Ishikawa (cell line): ENCODE data around the gene MCL1.

Experiments
- CEBPB ChIP-seq: IDR thresholded peaks from 2 replicates; pipeline ENCODE4 v1.6.1; 2012
- CREB1 ChIP-seq: IDR thresholded peaks from 2 replicates; pipeline ENCODE4 v1.6.1; 2012; ENCODE audit warnings: low read depth
- EGR1 ChIP-seq: IDR thresholded peaks from 2 replicates; pipeline ENCODE4 v1.6.1; 2012
- EP300 ChIP-seq: IDR thresholded peaks from 2 replicates; pipeline ENCODE4 v1.6.1; 2012; ENCODE audit warnings: borderline replicate concordance
- FOXM1 ChIP-seq: IDR thresholded peaks from 2 replicates; pipeline ENCODE4 v1.6.1; 2012; ENCODE audit warnings: low read depth, borderline replicate concordance
- MAX ChIP-seq: IDR thresholded peaks from 2 replicates; pipeline ENCODE4 v1.6.1; 2012
- RAD21 ChIP-seq: IDR thresholded peaks from 2 replicates; pipeline ENCODE4 v1.6.1; 2012; ENCODE audit warnings: low read depth
- REST ChIP-seq: IDR thresholded peaks from 2 replicates; pipeline ENCODE4 v1.6.1; 2012; ENCODE audit warnings: low read depth, mild to moderate bottlenecking
- TAF1 ChIP-seq: IDR thresholded peaks from 2 replicates; pipeline ENCODE4 v1.6.1; 2012; ENCODE audit warnings: low read depth, mild to moderate bottlenecking
- TCF12 ChIP-seq: IDR thresholded peaks from 2 replicates; pipeline ENCODE4 v1.6.1; 2012; ENCODE audit warnings: low read depth
- TEAD4 ChIP-seq: IDR thresholded peaks from 2 replicates; pipeline ENCODE4 v1.6.1; 2012
- YY1 ChIP-seq: IDR thresholded peaks from 2 replicates; pipeline ENCODE4 v1.6.1; 2012; ENCODE audit warnings: low read depth
- ZBTB7A ChIP-seq: IDR thresholded peaks from 2 replicates; pipeline ENCODE4 v1.6.1; 2012; ENCODE audit warnings: low read depth

- TF ChIP-seq TAF1, result no peak
- no peak for TF ChIP-seq FOXM1
- no peak for TF ChIP-seq REST
- no peak for TF ChIP-seq RAD21
- TF ChIP-seq TEAD4, result no peak
- TF ChIP-seq CREB1, result no peak
- TF ChIP-seq TCF12, result no peak
- no peak for TF ChIP-seq MAX
- TF ChIP-seq YY1, result no peak
- TF ChIP-seq ZBTB7A, result no peak
- no peak for TF ChIP-seq EP300
- no peak for TF ChIP-seq CEBPB
- TF ChIP-seq EGR1, result no peak
Measured at GRCh38 chr1:150534002-150534401, 45.4 kb downstream of the MCL1 start.
